Peyer's patch (tissue), 4 donors: Measurements from ENCODE around the gene MTHFSD.

Experiments used
- POLR2A ChIP-seq, 2 donors: fragments of 450-650 bp; IDR thresholded peaks; one replicate each; pipeline ENCODE4 v1.5.1; 2017; ENCODE audit warnings: antibody characterized with exemption in 2 of 2, mild to moderate bottlenecking in 2 of 2, moderate library complexity in 2 of 2
- TF ChIP-seq, protein P1 (sequence below), 6 experiments: fragments of 450-650 bp in 4 of 6; fragments of 200-600 bp in 2 of 6; sonication (generic) in 1 of 6; IDR thresholded peaks; one replicate each; pipeline ENCODE4 v1.5.1; 2017 to 2019; ENCODE audit warnings: antibody characterized with exemption in 6 of 6, mild to moderate bottlenecking in 3 of 6, moderate library complexity in 1 of 6

DNA sequence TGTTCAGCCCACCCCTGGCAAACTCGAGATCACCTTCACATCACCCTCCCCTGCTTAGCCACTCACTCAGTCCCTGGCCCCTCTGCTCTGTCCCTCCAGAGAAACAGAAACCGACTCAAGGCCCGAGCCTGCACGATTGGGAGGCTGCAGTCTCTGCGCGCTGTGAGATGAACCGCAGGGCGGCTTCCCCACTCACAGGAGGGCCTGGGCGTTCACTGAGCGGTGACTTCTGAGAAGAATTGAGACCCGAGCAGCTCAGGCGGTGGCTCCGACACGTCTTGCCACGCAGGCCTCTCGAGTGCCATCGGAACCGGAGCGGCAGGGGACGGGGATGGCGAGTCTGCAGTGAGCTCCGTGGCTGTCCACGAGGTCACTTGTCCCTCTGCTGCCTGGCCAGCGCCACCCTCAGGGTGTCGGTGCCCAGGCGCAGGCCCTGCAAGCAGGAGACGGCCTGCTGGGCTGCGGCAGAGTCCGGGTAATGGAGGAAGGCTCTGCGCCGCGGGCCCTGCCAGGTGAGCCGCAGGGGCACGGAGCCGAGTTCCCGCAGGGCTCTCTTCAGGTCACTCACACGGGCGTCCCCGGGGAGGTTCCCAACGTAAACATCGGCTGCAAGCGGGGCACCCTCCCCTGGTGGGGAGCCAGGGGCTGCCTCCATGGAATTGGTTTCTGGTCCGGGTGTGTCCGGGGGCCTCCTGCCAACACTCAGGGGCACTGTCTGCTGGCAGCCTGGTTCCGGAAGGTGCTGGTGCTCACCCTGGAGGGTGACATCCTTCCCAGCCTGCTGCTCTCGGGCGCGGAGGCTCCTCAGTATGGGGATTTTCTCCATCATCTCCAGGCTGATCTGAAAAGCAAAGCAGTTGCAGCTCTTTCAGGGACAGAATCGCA lies 23.2 kb downstream of the MTHFSD start:
- TF ChIP-seq, protein P1, sequence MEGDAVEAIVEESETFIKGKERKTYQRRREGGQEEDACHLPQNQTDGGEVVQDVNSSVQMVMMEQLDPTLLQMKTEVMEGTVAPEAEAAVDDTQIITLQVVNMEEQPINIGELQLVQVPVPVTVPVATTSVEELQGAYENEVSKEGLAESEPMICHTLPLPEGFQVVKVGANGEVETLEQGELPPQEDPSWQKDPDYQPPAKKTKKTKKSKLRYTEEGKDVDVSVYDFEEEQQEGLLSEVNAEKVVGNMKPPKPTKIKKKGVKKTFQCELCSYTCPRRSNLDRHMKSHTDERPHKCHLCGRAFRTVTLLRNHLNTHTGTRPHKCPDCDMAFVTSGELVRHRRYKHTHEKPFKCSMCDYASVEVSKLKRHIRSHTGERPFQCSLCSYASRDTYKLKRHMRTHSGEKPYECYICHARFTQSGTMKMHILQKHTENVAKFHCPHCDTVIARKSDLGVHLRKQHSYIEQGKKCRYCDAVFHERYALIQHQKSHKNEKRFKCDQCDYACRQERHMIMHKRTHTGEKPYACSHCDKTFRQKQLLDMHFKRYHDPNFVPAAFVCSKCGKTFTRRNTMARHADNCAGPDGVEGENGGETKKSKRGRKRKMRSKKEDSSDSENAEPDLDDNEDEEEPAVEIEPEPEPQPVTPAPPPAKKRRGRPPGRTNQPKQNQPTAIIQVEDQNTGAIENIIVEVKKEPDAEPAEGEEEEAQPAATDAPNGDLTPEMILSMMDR (IDR thresholded peaks at IDR 0.05): no peak
- TF ChIP-seq POLR2A (IDR thresholded peaks at IDR 0.05): no peak
